HG03565 (cell line): Measurements from ENCODE around the gene EXOC6B.

Source experiments
- ATAC-seq: cut with Tn5 transposase; IDR thresholded peaks from one replicate; pipeline ENCODE4 v1.9.1; 2021; ENCODE audit warnings: mild to moderate bottlenecking, moderate library complexity; ENCODE audit not compliant: unreplicated experiment

The EXOC6B gene

DNA sequence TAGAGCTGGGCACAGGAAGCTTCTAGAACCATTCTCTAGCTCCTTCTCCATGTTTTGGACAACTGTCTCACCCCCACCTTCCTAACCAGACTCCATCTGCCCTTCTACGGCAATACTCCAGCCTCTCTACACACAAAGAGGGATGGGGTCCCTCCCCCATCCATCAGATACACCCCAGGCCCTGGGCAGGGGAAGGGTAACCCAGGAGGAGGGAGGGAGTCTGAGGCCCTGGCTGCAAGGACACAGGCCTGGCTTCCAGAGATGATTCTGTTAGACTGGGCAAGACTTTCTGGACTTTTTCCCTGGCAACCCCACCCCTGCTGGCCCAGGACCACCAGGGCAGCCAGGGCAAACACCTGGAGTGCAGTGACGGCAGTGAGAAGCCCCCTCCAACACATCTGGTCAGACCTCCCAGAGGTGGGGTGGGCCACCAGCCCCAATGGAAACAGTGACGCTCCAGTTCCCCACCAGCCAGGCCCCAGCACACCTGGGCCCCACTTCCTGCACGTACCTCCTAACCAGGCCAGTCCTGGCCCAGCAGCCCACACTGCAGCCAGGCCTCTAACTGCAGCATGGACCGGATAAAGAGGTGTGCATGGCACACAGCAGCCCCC lies 684.7 kb downstream of the EXOC6B start:
- no peak for ATAC-seq

DNA sequence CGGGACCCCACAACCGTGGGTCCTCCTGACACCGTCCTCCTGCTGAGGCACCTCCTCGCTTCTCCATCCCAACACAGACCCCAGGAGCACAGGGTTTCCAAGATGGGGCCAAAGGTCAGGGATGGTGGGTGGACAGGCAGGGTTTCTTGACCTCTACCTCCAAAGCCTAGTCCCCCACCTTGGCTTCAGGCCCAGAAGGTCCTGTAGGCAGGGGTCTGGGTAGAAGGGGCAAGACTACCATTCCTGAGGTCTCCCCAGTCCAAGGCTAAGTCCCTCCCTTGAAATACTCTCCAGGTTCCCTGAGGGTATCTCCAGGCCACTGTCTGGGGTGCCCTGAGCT lies 685.2 kb downstream of the EXOC6B start:
- ATAC-seq, result no peak

DNA sequence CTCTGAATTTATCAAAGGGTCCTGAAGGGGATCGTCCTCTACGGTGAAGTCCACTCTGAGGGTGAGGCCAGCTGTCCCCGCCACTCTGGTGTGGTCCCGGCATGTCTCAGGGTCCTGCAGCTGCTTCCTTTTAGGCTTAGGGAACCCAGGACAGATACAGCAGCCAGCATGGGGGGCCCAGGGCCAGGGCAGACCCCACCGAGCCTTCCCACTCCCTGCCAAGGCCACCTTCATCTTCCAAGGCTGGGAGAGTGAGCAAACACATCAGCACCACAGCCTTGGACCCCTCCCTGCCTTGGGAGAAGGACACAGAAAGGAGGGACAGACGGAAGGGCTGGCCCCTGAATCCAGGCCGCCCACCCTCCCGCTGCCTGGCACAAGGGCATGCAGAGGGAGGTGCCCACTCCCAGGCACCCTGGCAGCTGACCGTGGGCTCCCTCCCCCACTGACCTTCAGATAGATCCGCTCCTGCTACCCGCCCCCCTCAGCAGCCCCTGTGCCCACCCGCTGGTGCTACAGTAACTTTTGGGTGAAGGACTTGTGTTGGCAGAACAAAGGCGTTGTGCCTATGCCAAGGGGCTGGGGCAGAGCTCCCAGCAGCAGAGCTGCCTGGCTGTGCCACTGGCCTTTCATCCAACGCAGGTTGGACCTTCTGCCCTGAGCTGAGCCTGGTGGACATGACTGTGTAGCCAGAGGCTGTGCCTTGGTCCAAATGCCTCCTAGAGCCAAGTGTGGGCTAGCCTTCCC lies 685.8 kb downstream of the EXOC6B start:
- ATAC-seq, result no peak

DNA sequence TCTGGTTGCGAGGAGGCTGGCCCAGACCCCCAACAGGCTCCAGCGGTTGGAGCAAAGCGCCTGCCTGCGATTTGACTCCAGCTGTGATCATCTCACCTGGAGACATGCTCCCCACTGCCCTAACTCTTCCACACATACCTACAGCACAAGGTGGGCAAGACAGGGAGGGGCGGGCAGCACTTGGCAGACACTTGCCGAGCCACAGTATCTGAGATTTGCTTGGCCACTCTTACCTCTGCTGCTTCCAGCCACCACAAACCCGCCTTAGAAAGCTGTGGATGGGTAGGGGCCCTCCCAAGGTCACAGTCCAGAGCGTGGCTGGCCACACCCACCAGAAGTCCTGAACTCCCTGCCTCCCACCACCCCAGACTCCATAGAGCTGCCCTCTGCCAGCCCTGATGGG lies 686.4 kb downstream of the EXOC6B start:
- no peak for ATAC-seq

DNA sequence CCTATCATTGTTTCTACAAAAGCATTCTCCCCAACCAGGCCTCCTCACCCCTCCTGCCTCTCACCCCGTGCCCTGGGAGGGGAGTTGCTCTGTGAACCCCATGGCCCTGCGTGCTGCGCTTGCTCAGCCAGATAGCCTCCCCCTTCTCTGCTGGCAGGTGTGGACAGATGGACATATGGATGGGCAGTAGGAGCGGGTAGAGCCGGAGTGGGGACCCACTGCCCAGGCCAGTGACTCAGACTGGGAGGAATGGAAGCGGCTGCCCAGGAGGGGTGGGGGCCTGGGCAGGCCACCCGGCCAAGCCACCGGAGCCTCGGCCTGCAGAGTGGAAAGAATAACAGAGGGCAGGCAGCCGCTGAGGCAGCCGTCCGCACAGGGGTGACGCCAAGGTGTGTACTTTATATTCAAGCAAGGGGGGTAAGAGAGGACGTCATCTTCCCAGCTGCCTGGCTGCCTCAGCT lies 686.9 kb downstream of the EXOC6B start:
- no peak for ATAC-seq

DNA sequence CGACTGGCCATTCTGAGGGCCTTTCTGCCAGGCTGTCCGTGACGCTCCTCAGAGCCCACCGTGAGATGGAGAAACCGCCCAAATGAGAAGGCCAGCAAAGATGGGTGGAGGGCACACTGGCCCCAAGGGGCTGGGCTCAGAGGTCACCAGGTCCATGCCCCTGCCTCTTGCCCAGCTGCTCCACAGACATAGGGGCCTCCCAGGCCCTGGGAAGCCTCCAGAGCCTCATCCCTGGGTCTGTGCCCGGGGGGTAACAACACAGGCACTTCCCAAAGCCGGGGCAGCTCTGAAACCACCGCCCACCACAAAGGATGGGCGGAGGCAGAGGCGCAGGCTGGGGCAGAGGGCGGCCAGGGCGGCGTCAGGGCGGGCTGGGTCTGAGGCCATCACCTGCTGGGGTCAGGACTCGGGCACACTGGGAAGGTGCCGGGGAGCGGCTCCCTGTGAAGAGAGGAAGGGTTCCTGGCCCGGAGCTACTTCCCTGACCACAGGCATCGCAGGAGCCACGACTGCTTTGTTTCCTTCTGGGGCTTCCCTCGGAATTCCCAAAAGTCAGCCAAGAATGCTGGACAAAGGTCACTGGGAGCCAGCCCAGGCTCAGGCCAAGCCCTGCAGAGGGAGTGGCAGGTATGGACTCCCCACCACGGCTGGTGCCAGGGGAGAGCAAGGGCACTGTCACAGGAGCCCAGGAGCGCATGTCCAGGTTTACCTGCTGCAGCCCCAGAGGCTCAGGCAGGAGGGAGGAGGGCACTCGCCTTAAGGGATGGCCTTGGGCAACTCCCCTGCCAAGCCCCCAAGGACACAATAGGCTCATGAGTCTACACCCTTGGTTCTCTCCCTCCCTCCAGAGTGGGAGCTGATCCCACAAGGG lies 687.6 kb downstream of the EXOC6B start:
- ATAC-seq, result no peak

DNA sequence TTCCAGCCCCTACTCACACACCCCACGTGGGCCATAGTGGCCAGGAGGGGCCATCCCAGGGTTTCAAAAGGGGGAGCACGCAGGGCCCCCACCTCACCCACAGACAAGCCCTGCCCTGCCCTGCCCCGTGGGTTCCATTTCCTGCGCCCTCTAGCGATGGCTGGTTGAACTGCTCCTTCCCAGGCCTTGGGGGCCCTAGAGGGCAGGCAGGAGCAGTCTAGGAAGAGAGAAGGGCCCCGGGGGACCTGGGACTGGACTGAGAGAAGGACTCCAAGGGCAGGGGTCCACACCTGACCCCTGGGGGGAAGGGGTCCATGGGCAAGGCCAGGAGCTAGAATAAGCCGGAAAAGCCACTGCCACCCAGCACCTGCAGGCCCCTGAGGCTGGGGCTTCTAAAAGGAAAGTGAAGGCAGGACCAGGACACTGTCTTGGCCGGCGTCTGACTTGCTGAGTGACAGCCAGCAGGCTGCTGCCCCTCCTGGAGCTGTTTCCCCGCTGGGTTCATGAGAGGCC lies 688.3 kb downstream of the EXOC6B start:
- ATAC-seq, result peak; percentile 82

DNA sequence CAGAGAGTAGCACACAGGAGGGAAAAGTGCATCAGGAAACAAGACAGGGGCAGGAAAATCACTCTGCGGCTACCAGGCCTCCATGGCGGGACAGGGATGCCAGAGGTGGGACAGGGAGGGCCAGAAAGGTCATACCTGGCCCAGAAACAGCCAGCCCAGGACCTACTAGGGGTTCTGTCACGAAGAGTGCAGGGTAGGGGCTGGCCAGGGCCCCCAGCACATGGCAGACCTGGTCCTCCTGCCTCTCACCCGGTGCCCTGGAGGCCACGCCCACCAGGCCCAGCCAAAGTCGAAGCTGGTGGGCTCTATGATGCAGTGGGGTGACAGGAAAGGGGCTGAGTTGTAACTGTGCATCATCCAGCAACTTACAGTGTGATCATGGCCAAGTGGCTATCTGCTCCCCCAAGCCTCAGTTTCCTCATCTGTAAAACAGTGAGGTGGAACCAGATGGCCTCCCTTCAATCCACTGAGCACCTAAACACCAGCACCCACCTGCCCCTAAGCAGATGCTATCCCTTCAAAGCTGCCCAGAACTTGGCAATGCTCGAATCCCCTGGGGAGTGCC lies 688.8 kb downstream of the EXOC6B start:
- peak; percentile 21 for ATAC-seq

DNA sequence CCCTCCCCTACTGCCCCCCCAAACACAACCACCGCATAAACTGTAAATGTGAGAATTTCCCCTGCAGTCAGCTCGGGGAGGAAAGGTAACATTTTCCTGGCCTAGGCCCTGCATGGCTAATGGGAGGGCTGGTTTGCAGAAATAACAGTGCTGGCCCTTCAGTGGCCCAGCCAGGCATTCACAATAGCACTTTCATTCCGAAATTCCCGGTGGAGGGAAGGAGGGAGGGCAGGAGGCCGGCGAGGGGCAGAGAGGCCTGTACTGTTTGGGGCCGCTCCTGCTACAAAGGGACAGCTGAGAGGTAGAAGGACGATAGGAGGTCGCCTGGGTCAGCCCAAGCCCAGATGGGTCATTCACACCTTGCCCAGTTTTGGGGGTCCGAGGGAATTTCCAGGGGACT lies 689.5 kb downstream of the EXOC6B start:
- ATAC-seq, result no peak

DNA sequence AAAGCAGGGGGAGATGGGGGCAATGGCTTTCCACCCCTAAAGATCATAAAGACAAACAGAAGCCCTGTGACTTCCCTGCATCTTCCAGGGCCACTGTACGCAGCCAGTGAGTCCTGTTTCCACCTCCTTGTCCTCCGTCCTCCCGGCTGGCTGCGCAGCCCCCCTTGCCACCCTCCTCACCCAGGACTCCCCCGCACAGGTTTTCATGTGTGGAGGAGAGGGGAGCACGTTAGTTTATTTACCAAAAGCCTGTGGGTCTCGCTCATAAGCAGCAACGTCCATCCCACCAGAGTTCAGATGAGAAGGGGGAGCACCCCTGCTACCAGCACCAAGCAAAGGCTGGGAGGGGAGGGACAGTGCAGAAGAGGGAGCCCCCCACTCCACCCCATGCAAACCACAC lies 689.9 kb downstream of the EXOC6B start:
- no peak for ATAC-seq

DNA sequence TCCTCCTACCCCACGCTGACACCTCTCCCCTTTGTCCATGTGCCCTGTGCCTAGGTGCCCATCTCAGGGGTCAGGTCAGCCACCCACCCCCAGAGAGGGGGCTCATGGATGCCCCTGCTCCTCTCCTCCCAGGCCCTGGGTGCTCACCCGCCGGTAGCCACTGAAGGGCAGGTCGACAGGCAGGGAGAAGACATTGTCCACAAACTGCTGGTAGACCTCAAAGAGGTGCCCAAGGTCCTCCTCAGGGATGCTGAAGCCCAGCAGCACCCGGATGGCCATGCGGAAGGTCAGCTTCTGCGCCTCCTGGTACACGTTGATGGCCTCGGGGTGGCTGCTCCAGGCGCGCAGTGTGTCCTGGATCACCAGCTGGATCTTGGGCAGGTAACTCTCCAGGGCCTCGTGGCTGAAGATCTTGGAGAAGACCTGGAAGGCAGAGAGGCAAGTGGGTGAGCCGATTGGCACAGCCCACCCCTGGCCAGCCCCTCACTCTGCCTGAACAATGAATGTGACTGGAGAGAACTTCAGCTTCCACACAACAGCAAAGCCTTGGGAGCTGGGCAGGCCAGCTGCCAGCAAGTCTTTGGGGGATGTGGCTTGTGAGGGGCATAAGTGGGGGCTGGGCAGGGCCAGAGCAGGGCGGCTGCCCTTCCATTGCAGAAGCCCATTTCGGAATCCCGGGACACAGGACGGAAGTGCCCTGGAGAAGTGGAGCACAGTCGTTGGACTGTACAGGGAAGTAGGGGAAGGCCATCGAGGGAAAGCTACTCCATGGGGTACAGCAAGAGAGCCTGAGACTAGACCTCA lies 690.6 kb downstream of the EXOC6B start:
- no peak for ATAC-seq

DNA sequence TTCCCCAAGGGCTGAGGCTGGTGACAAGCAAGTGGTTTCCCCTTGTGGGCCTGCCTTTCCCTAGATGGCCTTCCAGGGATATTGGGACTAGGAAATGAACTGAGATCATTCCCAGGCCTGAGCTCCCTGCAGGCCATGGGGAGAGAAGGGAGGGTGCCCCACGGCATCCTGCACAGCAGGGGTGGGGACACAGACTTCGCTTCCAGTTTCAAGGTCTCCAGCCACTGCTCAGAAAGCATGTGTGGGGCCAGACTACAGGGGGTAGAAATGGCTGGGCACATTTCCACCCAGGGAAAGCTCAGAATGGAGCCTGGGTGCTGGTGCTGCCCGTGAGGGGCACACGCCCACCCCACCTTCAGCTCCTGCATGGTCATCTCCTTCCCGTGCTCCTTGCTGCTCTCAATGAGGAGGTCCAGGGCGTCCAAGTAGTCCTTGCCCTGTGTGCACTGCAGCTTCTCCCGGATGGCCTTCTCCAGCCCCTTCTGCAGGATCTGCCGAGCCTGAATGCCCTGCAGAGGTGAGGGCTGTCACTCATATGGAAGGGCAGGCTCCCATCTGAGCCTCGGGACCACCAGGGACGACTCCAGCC lies 691.3 kb downstream of the EXOC6B start:
- no peak for ATAC-seq

DNA sequence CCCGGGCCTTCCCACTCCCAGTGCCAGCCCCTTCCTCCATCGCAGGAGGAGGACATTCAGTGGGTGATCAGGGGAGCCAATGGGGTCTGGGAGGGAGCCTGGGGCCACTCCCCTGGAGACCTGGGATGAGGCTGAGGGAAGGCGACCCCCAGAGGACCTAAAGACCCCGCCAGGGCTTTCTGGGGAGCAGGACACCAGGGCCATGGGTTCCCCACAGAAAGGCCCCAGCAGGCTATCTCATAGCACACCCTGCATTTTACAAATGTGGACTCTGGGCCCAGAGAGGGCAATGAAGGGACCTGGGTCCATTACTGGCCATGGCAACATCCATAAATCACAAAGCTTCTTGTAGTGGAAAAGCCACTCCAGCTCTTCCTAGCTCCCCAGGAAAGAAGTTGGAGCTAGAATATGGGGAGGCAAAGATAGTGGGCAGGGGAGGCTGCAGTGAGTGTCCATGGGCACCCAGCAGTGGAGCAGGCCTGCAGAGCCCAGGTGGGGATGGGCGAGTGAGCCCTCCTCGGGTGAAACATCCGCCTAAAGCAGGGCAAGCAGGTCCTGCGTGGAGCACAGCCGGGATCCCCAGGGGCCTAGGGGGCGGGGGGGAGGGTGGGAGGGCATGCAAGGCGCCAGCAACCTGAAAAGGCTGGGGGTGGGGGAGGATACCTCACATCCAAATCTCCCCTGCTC lies 692.0 kb downstream of the EXOC6B start:
- ATAC-seq, result no peak

DNA sequence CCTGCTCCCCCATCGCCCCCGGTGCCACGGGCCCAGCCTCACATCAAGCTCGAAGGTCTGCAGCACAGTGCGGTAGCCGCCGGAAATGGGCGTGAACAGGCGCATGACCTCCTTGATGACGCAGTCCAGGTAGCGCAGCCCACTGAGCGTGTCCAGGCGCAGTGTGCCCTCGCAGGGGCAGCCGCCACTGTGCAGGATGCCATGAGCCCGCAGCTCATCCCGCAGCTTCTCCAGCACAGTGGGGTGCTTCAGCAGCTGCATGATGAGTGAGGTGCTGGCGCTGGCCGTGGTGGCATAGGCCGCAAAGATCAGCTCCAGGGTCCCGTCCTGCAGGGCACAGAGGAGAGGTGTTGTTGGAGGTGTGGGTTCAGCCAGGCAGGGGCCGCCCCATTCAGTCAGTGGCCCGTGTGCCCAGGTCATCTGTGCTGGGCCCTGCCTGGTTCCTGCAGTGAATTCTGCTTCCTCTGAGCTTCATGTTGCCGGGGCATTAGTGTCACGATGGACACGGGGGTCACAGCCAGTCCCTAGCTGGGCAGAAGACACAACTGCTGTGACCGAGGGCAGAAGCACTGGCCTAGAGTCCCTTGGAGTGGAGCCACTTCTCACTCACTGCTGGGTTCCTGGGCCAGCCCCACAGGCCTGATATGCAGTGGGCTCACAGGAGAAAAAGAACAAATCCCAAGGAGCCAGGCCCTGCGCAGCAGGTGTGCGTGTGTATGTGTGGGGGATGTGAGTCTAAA lies 692.7 kb downstream of the EXOC6B start:
- no peak for ATAC-seq

DNA sequence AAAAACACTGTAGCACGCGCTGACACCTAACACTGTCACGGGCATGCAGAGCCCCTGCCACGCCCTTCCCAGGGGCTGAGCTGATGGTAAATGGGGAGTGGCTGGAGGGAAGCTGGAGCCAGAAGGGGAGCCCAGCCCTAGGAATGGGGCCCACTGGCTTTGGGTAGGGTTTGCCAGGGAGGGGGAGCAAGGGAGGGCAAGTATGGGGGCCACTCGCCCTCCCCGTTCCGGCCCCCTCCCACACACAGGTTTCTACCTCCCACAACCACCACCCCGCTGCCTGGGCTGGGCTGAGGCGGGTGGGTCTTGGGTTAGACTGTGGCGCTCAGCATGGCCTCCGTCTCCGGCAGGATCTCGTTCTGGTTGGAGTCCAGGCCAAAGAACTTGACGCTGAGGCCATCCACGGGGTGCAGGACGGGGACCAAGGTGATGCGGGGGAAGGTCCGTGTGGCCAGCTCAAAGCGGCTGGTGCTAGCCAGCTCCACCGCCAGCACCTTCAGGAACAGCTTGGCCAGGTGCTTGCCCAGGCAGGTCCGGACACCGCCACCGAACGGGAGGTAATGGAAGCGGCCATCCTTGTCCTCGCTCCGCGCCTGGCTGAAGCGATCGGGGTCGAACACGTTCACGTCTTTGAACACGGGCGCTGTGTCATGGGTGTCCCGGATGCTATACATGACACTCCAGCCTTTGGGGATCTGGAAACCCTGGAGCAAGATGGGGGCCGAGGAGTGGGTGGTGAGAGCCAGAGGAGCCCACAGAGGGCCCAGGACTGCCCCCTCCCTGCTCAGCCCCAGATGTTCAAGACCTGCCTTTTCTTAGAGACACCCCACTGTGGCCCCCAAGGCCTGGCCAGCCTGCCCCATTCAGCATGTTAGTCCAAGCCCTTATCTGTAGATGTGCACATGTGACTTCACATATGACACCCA lies 693.7 kb downstream of the EXOC6B start:
- no peak for ATAC-seq

DNA sequence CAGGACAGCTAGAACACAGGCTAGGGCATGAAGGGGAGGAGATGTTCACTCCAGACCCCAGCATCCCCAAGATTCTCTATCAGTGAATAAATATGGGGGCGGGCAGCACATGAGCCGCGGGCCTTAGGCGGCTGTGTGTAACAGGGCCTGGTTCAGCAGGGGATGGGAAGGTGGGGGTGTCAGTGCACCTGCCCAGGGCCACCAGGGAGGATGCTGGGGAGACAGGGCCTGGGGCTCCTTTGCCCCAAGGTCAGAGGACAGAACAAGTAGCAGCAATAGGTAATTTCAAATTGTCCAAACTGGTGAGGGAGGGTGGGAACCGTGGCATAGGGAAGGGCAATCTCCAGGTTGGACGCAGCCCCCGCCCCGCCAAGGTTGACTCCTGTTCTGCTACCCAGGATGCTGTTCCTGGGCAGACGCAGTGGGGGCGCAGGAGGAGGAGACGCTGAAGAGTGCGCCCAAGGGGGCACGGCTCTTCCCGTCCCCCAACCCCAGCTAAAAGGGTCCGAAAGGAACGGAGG lies 694.4 kb downstream of the EXOC6B start:
- no peak for ATAC-seq

DNA sequence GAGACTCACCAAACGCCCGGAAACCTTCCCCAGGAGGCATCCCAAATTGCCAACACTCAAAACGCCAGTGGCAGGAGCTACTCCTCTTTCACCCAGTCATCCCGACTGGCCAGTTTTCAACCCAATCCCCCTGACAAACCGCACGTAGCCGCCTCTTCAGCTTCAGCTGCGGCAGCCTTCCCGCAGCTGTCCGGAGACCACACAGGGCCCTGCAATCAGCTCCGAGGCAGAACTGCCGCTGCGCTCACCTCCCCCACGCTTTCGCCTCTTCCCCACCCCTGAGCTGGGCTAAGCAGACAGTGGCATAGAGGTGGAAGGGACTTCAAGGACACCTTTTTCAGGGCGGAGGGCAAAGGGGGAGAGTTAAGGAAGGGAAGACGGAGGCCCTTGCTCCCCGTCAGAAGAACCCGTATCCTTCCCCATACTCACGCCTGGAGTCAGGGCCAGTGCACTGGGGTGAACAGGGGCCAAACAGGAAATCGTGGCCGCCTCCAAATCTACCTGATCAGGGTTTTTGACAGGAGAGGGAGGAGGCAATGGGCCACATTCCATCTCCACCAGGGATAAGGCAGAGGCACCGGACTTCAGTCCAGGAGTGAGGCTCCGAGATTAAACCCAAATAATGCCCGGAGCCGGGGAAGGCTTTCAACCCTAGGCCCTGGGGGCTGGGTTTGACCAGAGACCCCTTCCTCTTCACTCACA lies 695.0 kb downstream of the EXOC6B start:
- ATAC-seq, result no peak
